Raji (cell line): ENCODE data around the gene RAD18.

Experiments used
- POLR2A ChIP-seq: IDR thresholded peaks from 2 replicates; pipeline ENCODE4 v1.6.1; 2011; ENCODE audit warnings: low read depth, low read length, control low read depth; ENCODE audit not compliant: insufficient read depth

Gene RAD18, protein sequence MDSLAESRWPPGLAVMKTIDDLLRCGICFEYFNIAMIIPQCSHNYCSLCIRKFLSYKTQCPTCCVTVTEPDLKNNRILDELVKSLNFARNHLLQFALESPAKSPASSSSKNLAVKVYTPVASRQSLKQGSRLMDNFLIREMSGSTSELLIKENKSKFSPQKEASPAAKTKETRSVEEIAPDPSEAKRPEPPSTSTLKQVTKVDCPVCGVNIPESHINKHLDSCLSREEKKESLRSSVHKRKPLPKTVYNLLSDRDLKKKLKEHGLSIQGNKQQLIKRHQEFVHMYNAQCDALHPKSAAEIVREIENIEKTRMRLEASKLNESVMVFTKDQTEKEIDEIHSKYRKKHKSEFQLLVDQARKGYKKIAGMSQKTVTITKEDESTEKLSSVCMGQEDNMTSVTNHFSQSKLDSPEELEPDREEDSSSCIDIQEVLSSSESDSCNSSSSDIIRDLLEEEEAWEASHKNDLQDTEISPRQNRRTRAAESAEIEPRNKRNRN

DNA sequence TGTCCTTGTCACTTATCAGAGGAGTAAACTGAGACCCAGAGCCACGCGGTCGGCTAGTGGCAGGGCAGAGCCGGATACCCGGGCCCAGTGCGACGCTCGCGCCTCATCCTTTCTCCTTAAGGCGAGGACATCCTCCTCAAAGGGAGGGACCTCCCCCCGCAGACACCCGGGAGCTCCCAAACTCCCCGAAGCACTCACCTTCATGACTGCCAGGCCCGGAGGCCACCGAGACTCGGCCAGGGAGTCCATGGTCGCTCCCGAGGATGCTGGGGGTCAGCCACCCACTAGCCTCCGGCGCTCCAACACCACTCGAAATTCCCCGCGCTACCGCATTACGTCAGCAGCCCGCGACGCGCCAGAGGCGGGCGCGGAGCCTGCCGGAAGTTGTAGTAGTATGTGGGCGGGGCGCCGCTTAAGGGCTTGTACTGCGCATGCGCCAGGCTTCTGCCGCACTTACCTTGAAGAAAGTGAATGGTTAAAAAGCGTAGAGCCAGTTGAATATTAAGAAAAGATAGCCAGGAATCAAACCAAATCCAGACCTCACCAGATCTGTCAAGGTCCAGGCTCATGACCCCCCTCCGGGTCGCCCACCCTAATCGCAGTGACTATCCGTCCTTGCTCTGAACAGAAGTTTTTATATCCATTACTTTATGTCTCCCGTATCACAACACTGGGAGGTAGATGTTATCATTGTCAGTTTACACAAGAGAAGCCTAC lies at the start of gene RAD18:
RAD18 (minus strand) TSS at position 336 of the 717 bp plus-strand sequence; CDS start at position 249, 87 bp downstream.
- TF ChIP-seq POLR2A = peak; percentile 76

DNA sequence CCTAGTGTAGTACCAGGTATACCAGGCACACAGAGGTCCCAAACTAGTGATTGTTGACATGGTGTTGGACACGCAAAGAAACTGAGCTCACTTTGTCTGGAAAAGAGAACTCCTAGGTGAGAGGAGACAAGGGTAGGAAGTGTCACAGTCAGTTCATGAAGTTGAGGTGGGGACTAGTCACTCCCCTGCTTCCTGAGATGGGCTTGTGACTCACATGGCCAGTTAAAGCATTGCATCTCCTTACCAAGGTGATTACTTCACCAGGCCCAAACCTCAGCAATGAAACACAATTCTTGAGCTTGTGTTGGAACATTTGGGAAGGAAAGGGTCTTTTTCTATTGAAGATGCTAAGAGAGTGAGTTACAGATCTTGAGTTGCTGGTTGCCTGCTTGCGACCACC lies 49.2 kb upstream of the RAD18 start:
- no peak for TF ChIP-seq POLR2A

DNA sequence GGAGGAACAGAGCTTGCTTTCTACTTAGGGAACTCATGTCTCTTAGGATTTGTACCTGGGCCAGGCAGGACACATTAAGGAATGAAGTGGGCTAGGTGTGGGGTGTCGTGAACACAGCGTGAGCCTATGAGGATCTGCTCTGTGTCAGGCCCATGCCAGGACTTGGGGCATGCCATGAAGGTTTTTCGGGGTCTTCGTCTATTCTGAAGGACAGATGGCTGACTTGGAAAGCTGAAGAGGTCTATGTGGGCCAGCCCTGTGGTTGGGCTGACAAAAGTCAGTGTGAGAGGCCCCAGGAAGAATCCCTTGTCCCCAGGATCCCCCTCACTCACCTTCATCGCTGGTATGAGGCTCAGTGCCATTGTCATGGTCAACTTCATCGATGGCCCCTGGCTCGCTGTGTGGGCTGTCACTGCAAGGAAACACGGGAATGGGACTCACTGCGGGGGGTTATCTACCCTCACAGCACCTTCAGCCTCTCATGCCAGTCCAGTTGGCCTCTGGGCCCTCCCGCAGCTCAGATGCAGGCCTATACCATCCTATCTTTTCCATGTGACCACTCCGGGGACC lies 46.8 kb upstream of the RAD18 start:
- no peak for TF ChIP-seq POLR2A

DNA sequence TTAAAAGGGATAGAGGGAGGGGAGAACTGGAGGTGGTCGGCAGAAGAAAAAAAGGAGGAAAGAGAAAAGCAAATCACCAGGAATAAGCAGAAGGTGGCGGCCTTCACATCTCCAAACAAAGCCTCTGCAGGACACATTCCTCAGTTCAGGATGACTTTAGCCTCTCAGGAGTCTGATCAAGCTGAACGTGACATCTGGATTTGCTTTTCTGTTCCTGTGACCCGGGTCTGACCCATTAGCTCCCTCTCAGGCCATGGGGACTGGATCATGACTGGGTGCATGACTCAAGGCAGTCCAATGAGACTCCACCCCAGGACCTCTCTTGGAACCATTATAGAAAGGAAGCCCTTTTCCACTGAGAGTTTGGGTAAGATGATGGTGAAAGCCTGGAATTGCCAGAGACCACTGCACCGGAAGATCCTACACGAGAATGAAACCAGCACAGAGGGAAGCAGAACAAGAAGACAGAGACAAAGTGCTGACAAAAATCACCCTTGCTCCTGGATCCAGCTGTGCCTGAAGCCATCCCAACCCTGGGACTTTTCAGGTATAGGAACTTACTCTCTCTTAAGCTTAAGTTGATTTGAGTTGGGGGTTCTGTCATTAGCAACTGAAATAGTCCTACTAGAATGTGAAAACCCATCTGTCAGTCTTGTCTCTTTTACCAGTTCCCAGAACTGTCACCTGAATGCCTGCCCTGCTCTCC lies 45.4 kb upstream of the RAD18 start:
- TF ChIP-seq POLR2A = no peak

DNA sequence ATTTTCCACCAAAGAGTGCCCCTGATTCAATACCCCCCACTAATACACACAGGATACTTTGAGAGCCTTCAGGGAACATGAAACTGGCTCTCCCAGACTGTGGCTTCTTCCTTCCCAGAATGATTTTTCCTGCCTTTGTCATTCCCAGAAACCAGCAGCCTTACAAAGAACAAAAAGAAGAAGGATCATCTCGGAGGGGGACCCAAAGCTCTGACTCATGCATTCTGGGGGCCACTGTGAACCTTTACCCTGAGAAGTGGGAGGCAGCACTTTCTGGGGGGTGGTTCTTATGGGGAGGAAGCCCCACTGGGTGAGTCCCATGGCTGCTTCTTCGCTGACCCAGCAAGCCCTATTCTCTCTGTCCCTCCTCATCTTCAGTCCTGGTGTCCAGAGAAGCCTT lies 44.7 kb upstream of the RAD18 start:
- TF ChIP-seq POLR2A = no peak

DNA sequence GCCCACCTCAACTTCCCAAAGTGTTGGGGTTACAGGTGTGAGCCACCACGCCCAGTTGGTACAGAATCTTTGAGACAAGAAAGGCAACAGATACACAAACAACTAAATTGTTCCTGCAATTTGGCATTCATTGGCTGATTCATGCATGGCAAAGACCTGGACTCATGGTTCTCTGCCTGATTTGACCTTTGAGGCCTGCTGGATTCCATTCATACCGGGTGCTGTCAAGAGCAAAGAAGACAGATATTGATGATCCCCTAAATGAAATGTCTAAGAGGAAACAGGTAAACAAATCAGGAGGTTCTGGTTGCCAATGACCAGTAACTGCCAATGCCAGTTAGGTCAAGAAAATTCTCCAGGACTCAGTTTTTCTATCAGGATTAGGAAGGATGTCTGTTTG lies 43.9 kb upstream of the RAD18 start:
- no peak for TF ChIP-seq POLR2A

DNA sequence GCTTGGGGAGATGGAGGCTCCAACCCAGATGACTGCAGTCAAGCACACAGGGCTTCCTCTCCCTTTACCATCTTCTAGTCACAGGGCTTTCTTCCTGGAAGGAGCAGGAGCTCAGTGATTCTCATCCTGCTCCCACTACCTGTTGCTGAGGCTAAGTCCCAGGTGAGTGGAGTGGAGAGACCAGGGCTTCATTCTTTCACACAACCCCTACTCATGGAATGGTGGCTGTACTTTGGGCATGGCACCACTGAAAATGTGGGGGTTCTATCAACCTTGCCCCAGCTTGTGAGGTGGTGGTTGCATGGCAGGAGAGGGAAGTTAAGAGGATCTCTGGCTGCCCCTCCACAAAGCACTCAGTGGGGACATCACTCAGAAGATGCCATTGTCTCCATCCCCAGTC lies 36.8 kb upstream of the RAD18 start:
- no peak for TF ChIP-seq POLR2A

DNA sequence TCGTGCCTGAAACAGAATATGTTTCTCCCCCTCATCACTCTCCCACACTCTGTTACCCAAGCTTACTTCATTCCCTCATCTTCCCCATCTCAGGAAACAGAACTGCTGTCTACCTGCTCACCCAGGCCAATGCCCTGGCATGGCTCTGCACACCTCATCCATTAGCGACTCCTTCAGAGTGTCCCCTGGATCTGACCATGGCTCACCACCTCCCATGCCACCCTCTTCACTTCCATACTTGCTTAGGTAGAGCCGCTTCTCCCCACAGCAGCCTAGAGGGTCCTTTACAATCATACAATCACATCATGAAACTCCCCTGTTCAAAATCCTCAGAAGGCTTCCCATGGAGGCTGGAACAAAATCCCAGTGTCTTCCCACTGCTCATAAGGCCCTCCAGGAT lies 33.9 kb upstream of the RAD18 start:
- no peak for TF ChIP-seq POLR2A

DNA sequence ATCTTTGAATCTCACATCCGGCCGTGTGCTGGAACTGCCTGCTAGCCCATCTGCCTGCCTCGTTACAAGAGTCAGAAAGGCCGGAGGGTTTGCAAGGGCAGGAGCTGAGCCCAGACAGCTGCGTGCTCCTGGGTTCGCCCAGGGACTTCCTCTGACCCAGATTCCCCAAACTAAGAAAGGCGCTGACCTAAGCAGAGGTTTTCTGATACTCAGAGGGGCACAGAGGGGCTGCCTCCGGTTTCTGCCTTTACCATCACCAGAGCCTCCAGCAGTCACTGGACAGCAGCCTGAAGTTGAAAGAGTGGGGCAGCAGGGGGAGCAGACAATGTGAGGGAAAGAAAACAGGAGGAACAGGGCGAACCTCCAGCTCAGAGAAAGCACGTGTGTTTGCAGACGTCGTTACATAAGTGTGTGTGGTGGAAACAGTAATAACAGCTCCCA lies 33.4 kb upstream of the RAD18 start:
- no peak for TF ChIP-seq POLR2A

DNA sequence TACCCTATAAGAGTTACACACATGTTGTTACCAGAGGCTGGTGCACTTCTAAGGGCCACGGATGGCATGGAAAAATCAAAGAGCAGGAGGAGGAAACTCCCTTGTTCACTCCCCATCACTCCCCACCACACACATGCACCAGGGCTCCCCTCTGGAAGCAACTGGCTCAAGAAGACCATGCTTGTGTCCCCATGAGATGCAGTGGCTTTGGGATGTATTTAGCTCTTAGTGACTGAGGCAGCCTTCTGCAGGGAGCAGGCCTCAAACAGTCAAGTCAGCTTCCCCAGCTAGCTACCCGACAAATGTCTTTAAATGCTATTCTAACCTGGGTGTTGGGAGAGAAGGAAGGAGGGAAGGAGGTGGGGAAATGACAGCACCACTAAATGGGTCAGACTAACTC lies 32.9 kb upstream of the RAD18 start:
- no peak for TF ChIP-seq POLR2A

DNA sequence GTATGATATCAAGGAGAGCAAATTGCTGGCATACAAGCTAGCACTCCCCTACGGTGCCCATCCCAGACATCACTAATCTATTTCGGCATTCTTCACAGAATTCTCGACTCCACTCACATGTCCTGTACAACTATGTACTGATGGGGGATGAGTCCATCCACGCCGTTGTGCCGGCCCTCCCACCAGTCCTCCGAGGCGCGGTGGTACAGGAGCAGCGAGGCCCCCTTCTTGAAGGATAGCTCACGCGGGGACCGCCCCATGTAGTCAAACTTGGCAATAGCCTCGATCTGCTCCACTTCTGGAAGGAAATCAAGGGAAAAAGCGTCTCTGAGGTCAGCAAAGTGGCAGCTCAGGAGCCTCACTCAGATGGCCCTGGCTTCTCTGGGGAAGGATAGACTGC lies 31.0 kb upstream of the RAD18 start:
- TF ChIP-seq POLR2A = no peak

DNA sequence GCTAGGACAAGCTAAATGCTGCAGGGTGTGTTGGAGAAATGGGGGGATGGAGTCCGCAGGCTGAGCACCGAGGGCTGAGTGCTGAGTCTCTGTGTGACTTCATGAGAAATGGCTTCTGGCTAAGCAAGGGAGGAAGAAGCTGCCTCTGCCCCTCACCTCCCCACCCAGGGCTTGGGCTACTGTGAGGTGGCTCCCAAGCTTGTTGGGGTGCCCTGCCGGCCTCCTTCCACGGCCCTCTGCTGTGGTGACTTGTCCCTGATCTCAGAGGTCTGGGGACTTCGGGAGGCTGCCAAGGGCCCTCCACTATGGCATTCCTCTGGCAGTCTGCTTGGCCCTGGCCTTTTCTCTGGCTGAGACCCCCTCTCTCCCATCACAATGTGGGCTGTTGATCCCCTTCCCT lies 30.1 kb upstream of the RAD18 start:
- TF ChIP-seq POLR2A = no peak

DNA sequence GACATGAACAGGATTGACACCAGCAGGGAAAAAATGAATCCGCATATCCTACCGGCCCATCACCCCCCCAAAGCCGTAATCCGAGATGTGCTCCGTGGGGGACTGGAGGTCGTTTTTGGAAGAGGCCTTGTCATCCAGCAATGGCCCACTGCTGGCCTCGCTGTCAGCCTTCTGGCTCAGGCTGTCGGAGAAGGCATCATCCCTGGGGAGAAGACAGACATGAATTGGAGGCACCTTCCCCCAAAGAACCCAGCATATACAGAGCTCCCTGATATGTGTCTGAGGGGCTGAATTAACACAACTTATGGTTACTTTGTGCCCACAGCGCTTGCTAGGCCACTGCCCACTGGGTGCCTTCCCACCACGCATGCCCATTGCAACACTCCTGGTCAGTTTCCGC lies 29.6 kb upstream of the RAD18 start:
- no peak for TF ChIP-seq POLR2A

DNA sequence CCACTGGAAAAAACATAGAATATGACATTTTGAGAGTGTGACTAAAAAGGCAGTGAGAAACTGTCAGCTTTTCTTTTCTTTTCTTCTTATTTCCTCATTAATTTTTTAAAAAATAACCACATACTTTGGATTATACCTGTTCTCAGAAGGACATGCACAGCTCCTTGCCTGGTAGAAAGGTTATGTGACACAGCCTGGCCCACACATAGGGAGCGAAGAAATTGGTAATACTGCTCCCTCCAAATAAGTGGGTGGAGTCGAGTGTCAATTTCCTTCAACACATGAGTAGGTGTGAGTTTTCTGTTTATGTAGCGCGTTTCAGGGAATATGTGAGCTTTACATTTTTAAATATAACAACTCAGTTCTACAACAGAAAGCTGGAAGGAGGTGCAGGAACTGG lies 28.9 kb upstream of the RAD18 start:
- TF ChIP-seq POLR2A = no peak
